Neural crest cell (in vitro differentiated cells): ENCODE results near the gene HNRNPL. TPM values are rescaled to one million over a fixed set of nuclear protein-coding genes. Genes with fewer than 3 reads are reported as not detected.

Experiments used
- DNase-seq: peaks from one replicate; pipeline ENCODE4 v3.0.0; 2021; ENCODE audit warnings: low read depth, mixed read lengths, low spot score
- H3K27ac Mint-ChIP-seq: one replicate; pipeline ENCODE4 v1.8.0; 2021; ENCODE audit warnings: mild to moderate bottlenecking, mixed read lengths; ENCODE audit not compliant: unreplicated experiment
- H3K27me3 Mint-ChIP-seq: 2 replicates; pipeline ENCODE4 v1.8.0; 2021; ENCODE audit warnings: low read depth, mild to moderate bottlenecking, mixed read lengths
- H3K36me3 Mint-ChIP-seq: 2 replicates; pipeline ENCODE4 v1.8.0; 2021; ENCODE audit warnings: low read depth, mild to moderate bottlenecking, mixed read lengths
- H3K4me1 Mint-ChIP-seq: 2 replicates; pipeline ENCODE4 v1.8.0; 2021; ENCODE audit warnings: mixed read lengths
- H3K4me3 Mint-ChIP-seq: one replicate; pipeline ENCODE4 v1.8.0; 2021; ENCODE audit warnings: mild to moderate bottlenecking, mixed read lengths
- H3K9me3 Mint-ChIP-seq: 2 replicates; pipeline ENCODE4 v1.8.0; 2021; ENCODE audit warnings: mixed read lengths
- CTCF ChIP-seq: fragments of 200-600 bp; sonication (generic); conservative IDR thresholded peaks from 2 replicates; pipeline ENCODE4 v1.5.0; 2021; ENCODE audit warnings: antibody characterized with exemption, mild to moderate bottlenecking
- total RNA-seq: library from RNA; stranded (reverse); gene quantifications from 2 replicates; pipeline ENCODE4 v1.2.1, GENCODE V29; 2021

Gene HNRNPL
- total RNA-seq, 1 donor from 2014 or later, result 728 TPM

- H3K27me3 Mint-ChIP-seq, result peaks cover 14% of the 10 kb centered on the region
- DNase-seq, result peak; percentile 94
- peak overlapping the region; percentile 99 for H3K27ac Mint-ChIP-seq
- H3K9me3 Mint-ChIP-seq, result no peaks in the 10 kb centered on the region
- TF ChIP-seq CTCF, result no peak
- peak overlapping the region; percentile 90 for H3K4me3 Mint-ChIP-seq
- peaks cover 26% of the 10 kb centered on the region for H3K36me3 Mint-ChIP-seq
- H3K4me1 Mint-ChIP-seq, result peaks cover 62% of the 10 kb centered on the region
Measured at GRCh38 chr19:38849147-38849859, 483 bp downstream of the HNRNPL start.

GRCh38 chr19:38848299-38849146 lies 1.3 kb downstream of the HNRNPL start:
- Mint-ChIP-seq H3K27me3 (peaks cover 16% of the 10 kb centered on the region), H3K9me3 (no peaks in the 10 kb centered on the region), H3K4me3 (peak overlapping the region; percentile 90), H3K36me3 (peaks cover 33% of the 10 kb centered on the region), H3K4me1 (peaks cover 64% of the 10 kb centered on the region), H3K27ac (peak overlapping the region; percentile 98)
- no peak for TF ChIP-seq CTCF
- DNase-seq, result no peak

GRCh38 chr19:38846097-38846496 lies 3.7 kb downstream of the HNRNPL start:
- H3K27ac Mint-ChIP-seq, result no peak overlapping the region
- H3K4me1 Mint-ChIP-seq, result peaks cover 53% of the 10 kb centered on the region
- peak overlapping the region; percentile 77 for H3K4me3 Mint-ChIP-seq
- no peak for DNase-seq
- H3K36me3 Mint-ChIP-seq, result peaks cover 41% of the 10 kb centered on the region
- no peaks in the 10 kb centered on the region for H3K9me3 Mint-ChIP-seq
- H3K27me3 Mint-ChIP-seq, result peaks cover 16% of the 10 kb centered on the region
- no peak for TF ChIP-seq CTCF

GRCh38 chr19:38845374-38846024 lies 4.3 kb downstream of the HNRNPL start:
- no peak for DNase-seq
- no peak for TF ChIP-seq CTCF
- Mint-ChIP-seq H3K36me3 (peaks cover 47% of the 10 kb centered on the region), H3K27me3 (peaks cover 16% of the 10 kb centered on the region), H3K4me3 (peak overlapping the region; percentile 77), H3K9me3 (no peaks in the 10 kb centered on the region), H3K27ac (no peak overlapping the region), H3K4me1 (peaks cover 51% of the 10 kb centered on the region)

- peak overlapping the region; percentile 37 for H3K27ac Mint-ChIP-seq
- H3K4me3 Mint-ChIP-seq, result peak overlapping the region; percentile 74
- DNase-seq, result no peak
- TF ChIP-seq CTCF, result no peak
- peaks cover 50% of the 10 kb centered on the region for H3K36me3 Mint-ChIP-seq
- H3K9me3 Mint-ChIP-seq, result no peaks in the 10 kb centered on the region
- peaks cover 8% of the 10 kb centered on the region for H3K27me3 Mint-ChIP-seq
- peaks cover 45% of the 10 kb centered on the region for H3K4me1 Mint-ChIP-seq
Measured at GRCh38 chr19:38844093-38844686, 5.6 kb downstream of the HNRNPL start.
